Neural cell (in vitro differentiated cells): Measurements from ENCODE around the gene IRAK2. TPM values are rescaled to one million over a fixed set of nuclear protein-coding genes. Genes with fewer than 3 reads are reported as not detected.
"Not testable (repeated sequence)": the region's sequence is repeated elsewhere in the genome, so short reads cannot be mapped to it uniquely, and the experiment has no call there.

Experiments used
- H2AFZ ChIP-seq: fragments of 200-600, 300-800 bp; sonication (generic), shearing (Covaris generic); 2 replicates; pipeline ENCODE4 v1.6.0; 2014; ENCODE audit warnings: low read depth, mild to moderate bottlenecking, antibody characterized with exemption, low read length, moderate library complexity
- H3F3A ChIP-seq: fragments of 200-600 bp; shearing (Covaris generic); 2 replicates; pipeline ENCODE4 v1.6.1; 2016; ENCODE audit warnings: mild to moderate bottlenecking, moderate library complexity, mixed read lengths, antibody characterized with exemption, low read length; ENCODE audit not compliant: insufficient read depth, poor library complexity, severe bottlenecking
- H3K27ac ChIP-seq: fragments of 200-600, 300-800 bp; sonication (generic), shearing (Covaris generic); 2 replicates; pipeline ENCODE4 v1.5.1; 2014; ENCODE audit warnings: mild to moderate bottlenecking, low read length, moderate library complexity
- H3K27me3 ChIP-seq: fragments of 300-800, 200-600 bp; sonication (generic), shearing (Covaris generic); 2 replicates; pipeline ENCODE4 v1.6.0; 2014; ENCODE audit warnings: mild to moderate bottlenecking, low read depth, low read length, moderate library complexity; ENCODE audit not compliant: insufficient read depth
- H3K36me3 ChIP-seq: fragments of 300-800, 200-600 bp; sonication (generic), shearing (Covaris generic); 2 replicates; pipeline ENCODE4 v1.5.1; 2014; ENCODE audit warnings: mild to moderate bottlenecking, antibody characterized with exemption, low read length, moderate library complexity; ENCODE audit not compliant: insufficient read depth
- H3K4me2 ChIP-seq: fragments of 300-800, 200-600 bp; sonication (generic), shearing (Covaris generic); 2 replicates; pipeline ENCODE4 v1.6.0; 2014; ENCODE audit warnings: mild to moderate bottlenecking, low read length
- H3K4me3 ChIP-seq: fragments of 300-800, 200-600 bp; sonication (generic), shearing (Covaris generic); 2 replicates; pipeline ENCODE4 v1.5.1; 2014; ENCODE audit warnings: mild to moderate bottlenecking, low read length, moderate library complexity
- H3K79me2 ChIP-seq: fragments of 200-600 bp; shearing (Covaris generic); replicated peaks from 2 replicates; pipeline ENCODE4 v1.6.0; 2014; ENCODE audit warnings: mild to moderate bottlenecking, low read length, moderate library complexity; ENCODE audit not compliant: insufficient read depth
- H3K9ac ChIP-seq: fragments of 300-800, 200-600 bp; sonication (generic), shearing (Covaris generic); 2 replicates; pipeline ENCODE4 v1.6.1; 2016; ENCODE audit warnings: mild to moderate bottlenecking, low read length, mixed read lengths
- H3K9me2 ChIP-seq: fragments of 200-600 bp; shearing (Covaris generic); 2 replicates; pipeline ENCODE4 v1.6.1; 2016; ENCODE audit warnings: mild to moderate bottlenecking, low read length, mixed read lengths; ENCODE audit not compliant: insufficient read depth
- H3K9me3 ChIP-seq: fragments of 200-600, 300-800 bp; sonication (generic), shearing (Covaris generic); 2 replicates; pipeline ENCODE4 v1.6.1; 2016; ENCODE audit warnings: mild to moderate bottlenecking, mixed run types, low read length, moderate library complexity, mixed read lengths
- H4K20me1 ChIP-seq: fragments of 200-600 bp; shearing (Covaris generic); 2 replicates; pipeline ENCODE4 v1.6.1; 2016; ENCODE audit warnings: mild to moderate bottlenecking, mixed run types; ENCODE audit not compliant: insufficient read depth
- CTCF ChIP-seq: fragments of 450-650 bp; IDR thresholded peaks from 2 replicates; pipeline ENCODE4 v1.5.1; 2014; ENCODE audit warnings: antibody characterized with exemption, mild to moderate bottlenecking, moderate library complexity; ENCODE audit not compliant: poor library complexity, severe bottlenecking
- EP300 ChIP-seq: fragments of 450-650 bp; conservative IDR thresholded peaks from 2 replicates; pipeline ENCODE4 v1.6.1; 2014; ENCODE audit warnings: antibody characterized with exemption, mild to moderate bottlenecking, moderate library complexity; ENCODE audit not compliant: poor library complexity, severe bottlenecking
- EZH2 ChIP-seq: fragments of 200-600, 300-800 bp; shearing (Covaris generic), sonication (generic); IDR thresholded peaks from 2 replicates; pipeline ENCODE4 v1.6.1; 2014; ENCODE audit warnings: antibody characterized with exemption, low read length, borderline replicate concordance, mild to moderate bottlenecking; ENCODE audit not compliant: insufficient read depth, poor library complexity, severe bottlenecking
- MXI1 ChIP-seq: fragments of 450-650 bp; conservative IDR thresholded peaks from 2 replicates; pipeline ENCODE4 v1.6.1; 2014; ENCODE audit warnings: antibody characterized with exemption, mild to moderate bottlenecking; ENCODE audit not compliant: poor library complexity, severe bottlenecking
- POLR2AphosphoS5 ChIP-seq: IDR thresholded peaks from 2 replicates; pipeline ENCODE4 v1.6.1; 2012
- RAD21 ChIP-seq: fragments of 450-650 bp; conservative IDR thresholded peaks from 2 replicates; pipeline ENCODE4 v1.6.1; 2014; ENCODE audit warnings: antibody characterized with exemption, mild to moderate bottlenecking, moderate library complexity
- REST ChIP-seq: IDR thresholded peaks from 2 replicates; pipeline ENCODE4 v1.6.1; 2012; ENCODE audit warnings: borderline replicate concordance
- SMC3 ChIP-seq: fragments of 450-650 bp; conservative IDR thresholded peaks from 2 replicates; pipeline ENCODE4 v1.6.1; 2014; ENCODE audit warnings: antibody characterized with exemption, mild to moderate bottlenecking, moderate library complexity; ENCODE audit not compliant: poor library complexity
- TAF1 ChIP-seq: IDR thresholded peaks from 2 replicates; pipeline ENCODE4 v1.6.1; 2012; ENCODE audit warnings: low read depth
- polyA plus RNA-seq: library from polyadenylated mRNA; depleted of rRNA; stranded (reverse); fragments of >200 nt; gene quantifications from 2 replicates; pipeline ENCODE4 v1.2.3, GENCODE V29; 2014

IRAK2 gene
- polyA plus RNA-seq, 1 donor from 2014 or later = 0.84 TPM

- H3K9me3 ChIP-seq = no peaks in the 10 kb centered on the region
- H3K36me3 ChIP-seq = no peaks in the 10 kb centered on the region
- no peak overlapping the region for H3K27ac ChIP-seq
- H2AFZ ChIP-seq = no peak overlapping the region
- no peaks in the 10 kb centered on the region for H3K79me2 ChIP-seq
- H3F3A ChIP-seq = no peaks in the 10 kb centered on the region
- no peak overlapping the region for H3K4me3 ChIP-seq
- no peaks in the 10 kb centered on the region for H4K20me1 ChIP-seq
- no peaks in the 10 kb centered on the region for H3K9me2 ChIP-seq
- no peak for TF ChIP-seq EZH2
- TF ChIP-seq SMC3 = no peak
- no peak for TF ChIP-seq RAD21
- TF ChIP-seq CTCF = no peak
- no peak overlapping the region for H3K4me2 ChIP-seq
- no peaks in the 10 kb centered on the region for H3K27me3 ChIP-seq
- H3K9ac ChIP-seq = no peak overlapping the region
Observed at GRCh38 chr3:10157031-10157430, 7.7 kb upstream of the IRAK2 start.

- not testable (repeated sequence) for H3K79me2 ChIP-seq, H3K9me3 ChIP-seq, H4K20me1 ChIP-seq, H2AFZ ChIP-seq, H3K27me3 ChIP-seq, H3K4me3 ChIP-seq, H3K9ac ChIP-seq, H3K4me2 ChIP-seq, H3K36me3 ChIP-seq, H3F3A ChIP-seq, H3K27ac ChIP-seq, H3K9me2 ChIP-seq
Observed at GRCh38 chr3:10158555-10158954, 6.2 kb upstream of the IRAK2 start.

GRCh38 chr3:10160346-10160745 is 4.4 kb upstream of the IRAK2 start:
- H3K9ac ChIP-seq = no peak overlapping the region
- no peak overlapping the region for H3K4me3 ChIP-seq
- H3F3A ChIP-seq = no peaks in the 10 kb centered on the region
- H3K4me2 ChIP-seq = no peak overlapping the region
- no peaks in the 10 kb centered on the region for H3K79me2 ChIP-seq
- no peaks in the 10 kb centered on the region for H3K36me3 ChIP-seq
- H3K9me2 ChIP-seq = no peaks in the 10 kb centered on the region
- H3K27ac ChIP-seq = no peak overlapping the region
- TF ChIP-seq EP300 = no peak
- TF ChIP-seq SMC3 = no peak
- no peak for TF ChIP-seq RAD21
- no peak for TF ChIP-seq POLR2AphosphoS5
- no peak for TF ChIP-seq EZH2
- TF ChIP-seq TAF1 = no peak
- no peak for TF ChIP-seq REST
- no peak for TF ChIP-seq MXI1
- no peak for TF ChIP-seq CTCF
- H3K27me3 ChIP-seq = peaks cover 9% of the 10 kb centered on the region
- H4K20me1 ChIP-seq = no peaks in the 10 kb centered on the region
- H3K9me3 ChIP-seq = no peaks in the 10 kb centered on the region
- no peak overlapping the region for H2AFZ ChIP-seq
